Lower leg skin (tissue), 4 donors: ENCODE results near the gene ACVR1. TPM values are rescaled to one million over a fixed set of nuclear protein-coding genes. Genes with fewer than 3 reads are reported as not detected.

Experiments used
- DNase-seq, 2 donors: peaks; one replicate each; pipeline ENCODE4 v3.0.0-alpha.2; 2019; ENCODE audit warnings: low spot score in 2 of 2
- H3K4me3 ChIP-seq: fragments of 200-600 bp; sonication (generic); 2 replicates; pipeline ENCODE4 v1.5.1; 2017; ENCODE audit warnings: mild to moderate bottlenecking, low read depth; ENCODE audit not compliant: poor library complexity, severe bottlenecking
- CTCF ChIP-seq, 3 donors: fragments of 450-650 bp; IDR thresholded peaks; one replicate each; pipeline ENCODE4 v1.5.1; 2016; ENCODE audit warnings: antibody characterized with exemption in 3 of 3, mild to moderate bottlenecking in 3 of 3, moderate library complexity in 2 of 3
- POLR2A ChIP-seq, 2 donors: fragments of 450-650 bp; IDR thresholded peaks; one replicate each; pipeline ENCODE4 v1.6.1; 2016 to 2017; ENCODE audit warnings: antibody characterized with exemption in 2 of 2, mild to moderate bottlenecking in 1 of 2, moderate library complexity in 1 of 2
- WGBS, 2 donors: methylation state at CpG; one replicate each; pipeline ENCODE4 v1.1.5; 2018; 5-methylcytosine and 5-hydroxymethylcytosine counted together
- intact Hi-C: fragments of 100-400 bp; cut with DNase I; formaldehyde crosslinking; loops from one replicate; pipeline ENCODE4 v1.15.0; 2023; ENCODE audit warnings: low total_unique reads
- total RNA-seq, 4 donors: library from RNA; depleted of rRNA; stranded (reverse); fragments of >200 nt; gene quantifications; one replicate each; pipeline ENCODE4 v1.1.0, GENCODE V29; 2016

The ACVR1 gene
- total RNA-seq, 4 donors from 2014 or later: 14.3 to 22.7 (median 15.2) TPM

- no peak for DNase-seq
- TF ChIP-seq POLR2A (IDR thresholded peaks at IDR 0.05) (no peak), CTCF (IDR thresholded peaks at IDR 0.05) (no peak)
- 88 to 91% methylated on average over 2 of the region's 2 CpGs for WGBS, 2 donors
- intact Hi-C loops: no loop called here
- H3K4me3 ChIP-seq: no peak overlapping the region
Observed at GRCh38 chr2:157856187-157856515, 20.0 kb downstream of the ACVR1 start.

- intact Hi-C loops: no loop called here
- 93 to 94% methylated on average over 3 of the region's 3 CpGs for WGBS, 2 donors
- TF ChIP-seq POLR2A (IDR thresholded peaks at IDR 0.05) (no peak), CTCF (IDR thresholded peaks at IDR 0.05) (no peak)
- DNase-seq: no peak
- no peak overlapping the region for H3K4me3 ChIP-seq
Observed at GRCh38 chr2:157853820-157854219, 22.3 kb downstream of the ACVR1 start.

- WGBS, 2 donors: 96 to 100% methylated on average over 2 of the region's 2 CpGs
- no peak for DNase-seq
- no peak overlapping the region for H3K4me3 ChIP-seq
- intact Hi-C loops: no loop called here
- no peak for TF ChIP-seq CTCF (IDR thresholded peaks at IDR 0.05)
- TF ChIP-seq POLR2A (IDR thresholded peaks at IDR 0.05): no peak
Observed at GRCh38 chr2:157853211-157853610, 22.9 kb downstream of the ACVR1 start.

GRCh38 chr2:157849591-157849990 lies 26.5 kb downstream of the ACVR1 start:
- no peak for DNase-seq

GRCh38 chr2:157848213-157848612 lies 27.9 kb downstream of the ACVR1 start:
- no peak for TF ChIP-seq POLR2A (IDR thresholded peaks at IDR 0.05)
- TF ChIP-seq CTCF (IDR thresholded peaks at IDR 0.05): no peak
- intact Hi-C loops: no loop called here
- DNase-seq: no peak
- H3K4me3 ChIP-seq: no peak overlapping the region
- 93 to 95% methylated on average over 4 of the region's 4 CpGs for WGBS, 2 donors

More at GRCh38 chr2:157849591-157849990, 26.5 kb downstream of the ACVR1 start:
- no peak for TF ChIP-seq CTCF (IDR thresholded peaks at IDR 0.05)
- no peak for TF ChIP-seq POLR2A (IDR thresholded peaks at IDR 0.05)
- WGBS, 2 donors: 61 to 63% methylated on average over 2 of the region's 2 CpGs
- H3K4me3 ChIP-seq: no peak overlapping the region
- intact Hi-C loops: no loop called here

GRCh38 chr2:157845081-157845480 lies 31.0 kb downstream of the ACVR1 start:
- no peak overlapping the region for H3K4me3 ChIP-seq

More at GRCh38 chr2:157845081-157845480, 31.0 kb downstream of the ACVR1 start:
- TF ChIP-seq CTCF (IDR thresholded peaks at IDR 0.05) (no peak), POLR2A (IDR thresholded peaks at IDR 0.05) (no peak)
- no peak for DNase-seq
- 95 to 100% methylated on average over 2 of the region's 2 CpGs for WGBS, 2 donors
- intact Hi-C loops: no loop called here
